ENCODE results near the gene ASAP2.

ASAP2 gene

GRCh38 chr2:9335322-9335832, 128.8 kb downstream of the ASAP2 start:
- Histone ChIP-seq H3K9ac (ENCODE audit: insufficient read length) (no peak overlapping the region), H3K36me3 (ENCODE audit: insufficient read depth, low read length) (no peaks in the 10 kb centered on the region), H3K4me3 (no peak overlapping the region), H3K9me3 (ENCODE audit: low read depth, low read length) (no peaks in the 10 kb centered on the region), H3K27ac (no peak overlapping the region)
- DNase-seq (ENCODE audit: low read depth, low spot score) = no peak
- TF ChIP-seq POLR2AphosphoS5 (IDR thresholded peaks at IDR 0.05; ENCODE audit: borderline replicate concordance, low read depth, low read length) (no peak), FOXP2 (optimal IDR thresholded peaks at IDR 0.05; ENCODE audit: control extremely low read depth, extremely low read length, insufficient read depth) (no peak), EZH2 (IDR thresholded peaks at IDR 0.05) (no peak)

GRCh38 chr2:9336241-9336575, 129.6 kb downstream of the ASAP2 start:
- peak overlapping the region; percentile 48 for H3K27ac ChIP-seq
- no peak for DNase-seq (ENCODE audit: low read depth, low spot score)
- TF ChIP-seq FOXP2 (optimal IDR thresholded peaks at IDR 0.05; ENCODE audit: control extremely low read depth, extremely low read length, insufficient read depth) (no peak), POLR2AphosphoS5 (IDR thresholded peaks at IDR 0.05; ENCODE audit: borderline replicate concordance, low read depth, low read length) (no peak), EZH2 (IDR thresholded peaks at IDR 0.05) (no peak)
- H3K36me3 ChIP-seq (ENCODE audit: insufficient read depth, low read length) = no peaks in the 10 kb centered on the region
- H3K4me3 ChIP-seq = no peak overlapping the region
- no peaks in the 10 kb centered on the region for H3K9me3 ChIP-seq (ENCODE audit: low read depth, low read length)
- H3K9ac ChIP-seq (ENCODE audit: insufficient read length) = no peak overlapping the region

- DNase-seq (ENCODE audit: low read depth, low spot score) = peak; percentile 80
- Histone ChIP-seq H3K9me3 (ENCODE audit: low read depth, low read length) (no peaks in the 10 kb centered on the region), H3K27ac (peak overlapping the region; percentile 48), H3K9ac (ENCODE audit: insufficient read length) (no peak overlapping the region), H3K4me3 (no peak overlapping the region), H3K36me3 (ENCODE audit: insufficient read depth, low read length) (no peaks in the 10 kb centered on the region; the same call in 1 of the 2 replicates)
- TF ChIP-seq POLR2AphosphoS5 (IDR thresholded peaks at IDR 0.05; ENCODE audit: borderline replicate concordance, low read depth, low read length) (no peak), FOXP2 (optimal IDR thresholded peaks at IDR 0.05; ENCODE audit: control extremely low read depth, extremely low read length, insufficient read depth) (peak; percentile 72)
Observed at GRCh38 chr2:9336576-9337314, 130.1 kb downstream of the ASAP2 start.

- no peak overlapping the region for H3K4me3 ChIP-seq
- H3K27ac ChIP-seq = no peak overlapping the region
- H3K36me3 ChIP-seq (ENCODE audit: insufficient read depth, low read length) = peaks cover 6% of the 10 kb centered on the region; the same call in 1 of the 2 replicates
- TF ChIP-seq FOXP2 (optimal IDR thresholded peaks at IDR 0.05; ENCODE audit: control extremely low read depth, extremely low read length, insufficient read depth) = no peak
- no peak for TF ChIP-seq EZH2 (IDR thresholded peaks at IDR 0.05)
- TF ChIP-seq POLR2AphosphoS5 (IDR thresholded peaks at IDR 0.05; ENCODE audit: borderline replicate concordance, low read depth, low read length) = no peak
- no peak overlapping the region for H3K9ac ChIP-seq (ENCODE audit: insufficient read length)
- no peak for DNase-seq (ENCODE audit: low read depth, low spot score)
- H3K9me3 ChIP-seq (ENCODE audit: low read depth, low read length) = no peaks in the 10 kb centered on the region
Observed at GRCh38 chr2:9337901-9338300, 131.3 kb downstream of the ASAP2 start.

GRCh38 chr2:9341337-9341887, 134.8 kb downstream of the ASAP2 start:
- no peak overlapping the region for H3K9ac ChIP-seq (ENCODE audit: insufficient read length)
- no peak overlapping the region for H3K4me3 ChIP-seq
- H3K27ac ChIP-seq = no peak overlapping the region
- TF ChIP-seq POLR2AphosphoS5 (IDR thresholded peaks at IDR 0.05; ENCODE audit: borderline replicate concordance, low read depth, low read length) (no peak), EZH2 (IDR thresholded peaks at IDR 0.05) (no peak), FOXP2 (optimal IDR thresholded peaks at IDR 0.05; ENCODE audit: control extremely low read depth, extremely low read length, insufficient read depth) (no peak)
- H3K9me3 ChIP-seq (ENCODE audit: low read depth, low read length) = no peaks in the 10 kb centered on the region
- no peak for DNase-seq (ENCODE audit: low read depth, low spot score)
- peaks cover 6% of the 10 kb centered on the region; the same call in 1 of the 2 replicates for H3K36me3 ChIP-seq (ENCODE audit: insufficient read depth, low read length)

- DNase-seq (ENCODE audit: low read depth, low spot score) = no peak
- Histone ChIP-seq H3K4me3 (no peak overlapping the region), H3K9me3 (ENCODE audit: low read depth, low read length) (no peaks in the 10 kb centered on the region), H3K9ac (ENCODE audit: insufficient read length) (no peak overlapping the region), H3K36me3 (ENCODE audit: insufficient read depth, low read length) (peaks cover 6% of the 10 kb centered on the region; the same call in 1 of the 2 replicates), H3K27ac (no peak overlapping the region)
- TF ChIP-seq FOXP2 (optimal IDR thresholded peaks at IDR 0.05; ENCODE audit: control extremely low read depth, extremely low read length, insufficient read depth) = no peak
- TF ChIP-seq EZH2 (IDR thresholded peaks at IDR 0.05) = no peak
- no peak for TF ChIP-seq POLR2AphosphoS5 (IDR thresholded peaks at IDR 0.05; ENCODE audit: borderline replicate concordance, low read depth, low read length)
Observed at GRCh38 chr2:9342659-9343058, 136.0 kb downstream of the ASAP2 start.

GRCh38 chr2:9343524-9343923, 136.9 kb downstream of the ASAP2 start:
- no peak overlapping the region for H3K9ac ChIP-seq (ENCODE audit: insufficient read length)
- DNase-seq (ENCODE audit: low read depth, low spot score) = no peak
- no peak overlapping the region for H3K4me3 ChIP-seq
- H3K36me3 ChIP-seq (ENCODE audit: insufficient read depth, low read length) = peaks cover 6% of the 10 kb centered on the region; the same call in 1 of the 2 replicates
- TF ChIP-seq FOXP2 (optimal IDR thresholded peaks at IDR 0.05; ENCODE audit: control extremely low read depth, extremely low read length, insufficient read depth) = no peak
- no peak for TF ChIP-seq EZH2 (IDR thresholded peaks at IDR 0.05)
- TF ChIP-seq POLR2AphosphoS5 (IDR thresholded peaks at IDR 0.05; ENCODE audit: borderline replicate concordance, low read depth, low read length) = no peak
- no peak overlapping the region for H3K27ac ChIP-seq
- H3K9me3 ChIP-seq (ENCODE audit: low read depth, low read length) = no peaks in the 10 kb centered on the region

GRCh38 chr2:9344434-9344833, 137.8 kb downstream of the ASAP2 start:
- Histone ChIP-seq H3K36me3 (ENCODE audit: insufficient read depth, low read length) (peaks cover 6% of the 10 kb centered on the region; the same call in 1 of the 2 replicates), H3K4me3 (no peak overlapping the region), H3K27ac (no peak overlapping the region), H3K9me3 (ENCODE audit: low read depth, low read length) (no peaks in the 10 kb centered on the region), H3K9ac (ENCODE audit: insufficient read length) (no peak overlapping the region)
- DNase-seq (ENCODE audit: low read depth, low spot score) = no peak
- TF ChIP-seq EZH2 (IDR thresholded peaks at IDR 0.05) (no peak), FOXP2 (optimal IDR thresholded peaks at IDR 0.05; ENCODE audit: control extremely low read depth, extremely low read length, insufficient read depth) (no peak), POLR2AphosphoS5 (IDR thresholded peaks at IDR 0.05; ENCODE audit: borderline replicate concordance, low read depth, low read length) (no peak)

Measured in SK-N-MC (cell line).